HepG2 (cell line): ENCODE results near the gene SSBP2. TPM values are rescaled to one million over a fixed set of nuclear protein-coding genes. Genes with fewer than 3 reads are reported as not detected.

Experiments used
- ATAC-seq: fragments of 200-7000 bp; cut with Tn5 transposase; 3 replicates; pipeline ENCODE4 v1.9.1; 2020; ENCODE audit warnings: mild to moderate bottlenecking, moderate library complexity
- BruUV-seq: library from RNA; stranded (reverse); fragments of 400-500 nt; replicated peaks from 2 replicates; lab custom pipeline; 2021; lab: Mats Ljungman, UMichigan
- CTCF ChIA-PET: fragments of 300-600 bp; formaldehyde crosslinking; extraction: SDS; loops from one replicate; lab custom pipeline; 2021; ENCODE audit warnings: low total read pairs, inconsistent platforms, low intra/inter-chr PET ratio; lab: Yijun Ruan, JAX
- POLR2A ChIA-PET: fragments of 350-600 bp; sonication (Branson Sonifier 250); formaldehyde crosslinking; loops from one replicate; lab custom pipeline; 2020; ENCODE audit warnings: antibody characterized with exemption, inconsistent platforms; lab: Yijun Ruan, JAX
- DNase-seq: peaks from one replicate; pipeline ENCODE4 v3.0.0-alpha.2; 2015; ENCODE audit warnings: low spot score
- FAIRE-seq: peaks from 3 replicates; lab custom pipeline; 2011; peaks lifted over from hg19 to GRCh38; lab: Jason Lieb, UNC
- H2AFZ ChIP-seq: one replicate; pipeline ENCODE4 v1.6.1; 2011; ENCODE audit warnings: low read length, inconsistent platforms
- H3K27ac ChIP-seq: fragments of 300-600 bp; 3 replicates; pipeline ENCODE4 v1.8.0; 2011; ENCODE audit warnings: mixed run types, mild to moderate bottlenecking, mixed read lengths, low read length, inconsistent platforms; ENCODE audit not compliant: insufficient read depth; ENCODE audit errors: extremely low read length
- H3K27me3 ChIP-seq, 2 experiments: fragments of 200-600 bp in 1 of 2; 2 replicates in 1 of 2; 3 replicates in 1 of 2; pipeline versions ENCODE4 v1.6.0 to v1.8.0; 2011; ENCODE audit warnings: low read length in 2 of 2, mild to moderate bottlenecking in 2 of 2, moderate library complexity in 2 of 2, inconsistent platforms in 1 of 2; ENCODE audit not compliant: insufficient read depth in 2 of 2, control insufficient read depth in 1 of 2
- H3K36me3 ChIP-seq, 2 experiments: fragments of 200-600 bp in 1 of 2; replicated peaks in 1 of 2; 2 replicates in 1 of 2; 3 replicates in 1 of 2; pipeline versions ENCODE4 v1.5.1 to v1.8.0; 2011; ENCODE audit warnings: low read length in 2 of 2, inconsistent platforms in 1 of 2; ENCODE audit not compliant: insufficient read depth in 2 of 2, control insufficient read depth in 1 of 2
- H3K4me1 ChIP-seq: 2 replicates; pipeline ENCODE4 v1.5.1; 2012; ENCODE audit warnings: low read length, inconsistent platforms; ENCODE audit not compliant: insufficient read depth
- H3K4me2 ChIP-seq: 2 replicates; pipeline ENCODE4 v1.6.0; 2011; ENCODE audit warnings: low read depth, low read length, inconsistent platforms
- H3K4me3 ChIP-seq, 3 experiments: fragments of 200-600 bp in 1 of 3; sonication (generic), shearing (Covaris generic) in 1 of 3; replicated peaks in 1 of 3; 2 replicates each; pipeline ENCODE4 v1.5.1; 2011 to 2016; ENCODE audit warnings: low read length in 3 of 3, inconsistent platforms in 2 of 3, low read depth in 2 of 3, mild to moderate bottlenecking in 2 of 3, control low read depth in 1 of 3, mixed read lengths in 1 of 3; ENCODE audit not compliant: insufficient read depth in 1 of 3
- H3K79me2 ChIP-seq: one replicate; pipeline ENCODE4 v1.6.1; 2011; ENCODE audit warnings: low read length, inconsistent platforms; ENCODE audit not compliant: insufficient read depth
- H3K9ac ChIP-seq: 2 replicates; pipeline ENCODE4 v1.6.0; 2011; ENCODE audit warnings: mild to moderate bottlenecking, low read depth, low read length, inconsistent platforms; ENCODE audit not compliant: insufficient read depth
- H3K9me3 ChIP-seq: 2 replicates; pipeline ENCODE4 v1.5.1; 2012; ENCODE audit warnings: mild to moderate bottlenecking, low read length
- H4K20me1 ChIP-seq: 2 replicates; pipeline ENCODE4 v1.6.0; 2011; ENCODE audit warnings: inconsistent platforms, mild to moderate bottlenecking, low read length, moderate library complexity; ENCODE audit not compliant: insufficient read depth
- MAF1 ChIP-seq: sonication (generic); formaldehyde crosslinking; IDR thresholded peaks from 2 replicates; pipeline ENCODE4 v1.5.0; 2020; ENCODE audit warnings: missing genetic modification reagents, borderline replicate concordance
- NFIB ChIP-seq: sonication (generic); formaldehyde crosslinking; IDR thresholded peaks from 2 replicates; pipeline ENCODE4 v1.9.0; 2021; ENCODE audit warnings: missing genetic modification reagents, mild to moderate bottlenecking, borderline replicate concordance
- PLRG1 ChIP-seq: fragments of 450-650 bp; conservative IDR thresholded peaks from 2 replicates; pipeline ENCODE4 v1.6.1; 2016
- YY1 ChIP-seq: IDR thresholded peaks from 2 replicates; pipeline ENCODE4 v1.6.1; 2011; ENCODE audit warnings: low read length, low read depth, moderate library complexity, mild to moderate bottlenecking; ENCODE audit not compliant: insufficient read depth, insufficient replicate concordance
- ZNF12 ChIP-seq: sonication (generic); formaldehyde crosslinking; IDR thresholded peaks from 2 replicates; pipeline ENCODE4 v1.5.0; 2020; ENCODE audit warnings: missing genetic modification reagents
- WGBS: methylation state at CpG from one replicate; pipeline ENCODE4 v1.1.6; 2017; ENCODE audit warnings: low lambda C conversion rate; 5-methylcytosine and 5-hydroxymethylcytosine counted together
- in situ Hi-C: cut with HindIII; loops from 2 replicates; pipeline ENCODE4 v1.10.0; 2017; ENCODE audit warnings: low pct_unique_long_range_greater_than_20kb; ENCODE audit not compliant: extremely low pct_ligation_motif_present
- intact Hi-C: fragments of 100-400 bp; cut with micrococcal nuclease; formaldehyde crosslinking; loops from one replicate; pipeline ENCODE4 v1.10.0; 2022; ENCODE audit not compliant: unreplicated experiment
- polyA plus RNA-seq, 8 experiments: library from polyadenylated mRNA; depleted of rRNA in 3 of 8; stranded (reverse) in 7 of 8; unstranded in 1 of 8; fragments of >200 nt; fragmentation: Illumina TruSeq in 4 of 8; extraction: Trizol in 4 of 8; gene quantifications; 2 replicates each; pipeline versions ENCODE4 v1.2.1 to v1.2.3, GENCODE V29; 2011 to 2016; ENCODE audit warnings: low read depth in 4 of 8, missing spikeins in 1 of 8, mixed read lengths in 1 of 8; ENCODE audit not compliant: insufficient read depth in 1 of 8
- total RNA-seq, 5 experiments: library from RNA; depleted of rRNA; stranded (reverse); fragments of >200 nt; fragmentation: Illumina TruSeq; extraction: Trizol; gene quantifications; 2 replicates each; pipeline ENCODE4 v1.2.3, GENCODE V29; 2016; ENCODE audit warnings: low read depth in 1 of 5
- TF ChIP-seq, protein P1 (sequence below): sonication (generic); formaldehyde crosslinking; IDR thresholded peaks from 2 replicates; pipeline ENCODE4 v1.5.1; 2020; ENCODE audit warnings: missing genetic modification reagents, mild to moderate bottlenecking, borderline replicate concordance

SSBP2 gene
- total and polyA plus RNA-seq, 2 of the 13 experiments (the other 11 are each of a cell fraction or from before 2014, with no cell fraction given), result 0.16 TPM; not detected in 1

DNA sequence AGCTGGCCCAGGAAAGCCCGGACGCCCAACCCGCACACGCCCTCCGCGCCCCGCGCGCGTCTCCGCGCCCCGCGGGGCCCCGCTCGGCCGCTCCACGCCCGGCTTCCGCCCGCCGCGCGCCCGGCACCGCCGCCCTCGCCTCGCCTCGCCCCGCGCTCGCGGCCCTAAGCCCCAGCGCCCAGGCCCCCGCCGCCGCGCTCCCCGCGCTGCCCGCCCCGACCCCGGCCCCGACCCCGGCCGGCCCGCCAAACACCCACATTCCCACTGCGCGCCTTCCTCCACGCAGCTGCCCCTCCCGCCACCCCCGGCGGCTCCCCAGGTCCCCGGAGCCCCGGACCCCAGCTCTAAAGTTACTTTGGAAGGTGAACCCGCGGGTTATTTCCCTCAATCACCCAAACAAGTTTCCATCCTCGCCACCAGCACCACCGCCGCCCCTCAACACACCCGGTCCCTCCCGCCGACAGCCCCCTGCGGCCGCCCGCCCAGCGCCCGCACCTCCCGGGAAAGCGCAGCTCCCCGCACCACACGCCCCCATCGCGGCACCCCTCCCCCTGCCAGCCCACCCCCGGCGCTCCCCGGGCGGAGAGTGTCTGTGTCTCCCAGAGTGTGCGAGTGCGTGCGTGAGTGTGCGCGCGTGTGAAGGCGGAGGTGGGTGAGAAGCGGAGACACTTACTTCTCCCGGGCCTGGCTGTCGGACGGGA is 439 bp downstream of the SSBP2 start:
- no peak for FAIRE-seq
- H3K27ac ChIP-seq, result no peak overlapping the region
- no peaks in the 10 kb centered on the region for H3K36me3 ChIP-seq
- H2AFZ ChIP-seq, result no peak overlapping the region
- H3K4me2 ChIP-seq, result peak overlapping the region; percentile 84
- TF ChIP-seq MAF1 (no peak), PLRG1 (no peak), ZNF12 (no peak), YY1 (peak; percentile 10), NFIB (CRISPR knock-in tag) (no peak)
- TF ChIP-seq, protein P1, sequence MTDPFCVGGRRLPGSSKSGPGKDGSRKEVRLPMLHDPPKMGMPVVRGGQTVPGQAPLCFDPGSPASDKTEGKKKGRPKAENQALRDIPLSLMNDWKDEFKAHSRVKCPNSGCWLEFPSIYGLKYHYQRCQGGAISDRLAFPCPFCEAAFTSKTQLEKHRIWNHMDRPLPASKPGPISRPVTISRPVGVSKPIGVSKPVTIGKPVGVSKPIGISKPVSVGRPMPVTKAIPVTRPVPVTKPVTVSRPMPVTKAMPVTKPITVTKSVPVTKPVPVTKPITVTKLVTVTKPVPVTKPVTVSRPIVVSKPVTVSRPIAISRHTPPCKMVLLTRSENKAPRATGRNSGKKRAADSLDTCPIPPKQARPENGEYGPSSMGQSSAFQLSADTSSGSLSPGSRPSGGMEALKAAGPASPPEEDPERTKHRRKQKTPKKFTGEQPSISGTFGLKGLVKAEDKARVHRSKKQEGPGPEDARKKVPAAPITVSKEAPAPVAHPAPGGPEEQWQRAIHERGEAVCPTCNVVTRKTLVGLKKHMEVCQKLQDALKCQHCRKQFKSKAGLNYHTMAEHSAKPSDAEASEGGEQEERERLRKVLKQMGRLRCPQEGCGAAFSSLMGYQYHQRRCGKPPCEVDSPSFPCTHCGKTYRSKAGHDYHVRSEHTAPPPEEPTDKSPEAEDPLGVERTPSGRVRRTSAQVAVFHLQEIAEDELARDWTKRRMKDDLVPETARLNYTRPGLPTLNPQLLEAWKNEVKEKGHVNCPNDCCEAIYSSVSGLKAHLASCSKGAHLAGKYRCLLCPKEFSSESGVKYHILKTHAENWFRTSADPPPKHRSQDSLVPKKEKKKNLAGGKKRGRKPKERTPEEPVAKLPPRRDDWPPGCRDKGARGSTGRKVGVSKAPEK (CRISPR knock-in tag), result peak; percentile 21; the same call in 1 of the 2 replicates
- no peak overlapping the region for H3K9ac ChIP-seq
- in situ Hi-C loops, result loop anchor here (5.0 kb wide), 1 partner anchor 112 kb away; no protein-coding TSS in a partner anchor
- ChIA-PET CTCF (no interaction called here), POLR2A (interaction anchor here (1.1 to 1.4 kb wide), 2 partner anchors 101 to 526 kb away, joined by 4 to 12 read pairs; no protein-coding TSS in a partner anchor)
- H3K27me3 ChIP-seq, result peaks cover 0 to 26% of the 10 kb centered on the region in 2 experiments; a peak in 4 of 5 replicates
- H3K9me3 ChIP-seq, result no peaks in the 10 kb centered on the region
- ATAC-seq, result peak; percentile 56
- DNase-seq, result no peak
- H3K79me2 ChIP-seq, result no peaks in the 10 kb centered on the region
- 0% methylated on average over 2 of the region's 90 CpGs for WGBS
- H3K4me3 ChIP-seq, result peak overlapping the region; percentile 60 to 75 (median 73); a peak in 4 of 6 replicates
- intact Hi-C loops, result loop anchor here (1.0 to 5.0 kb wide), 3 partner anchors 101 to 416 kb away; partner anchors contain the start of gene ATG10
- H3K4me1 ChIP-seq, result no peaks in the 10 kb centered on the region
- no TSS peak for BruUV-seq
- H4K20me1 ChIP-seq, result 0 out of 2 replicates have a peak, but pooled peaks cover 3% of the 10 kb centered on the region
